Glomerular visceral epithelial cell (primary cell): ENCODE data around the gene HORMAD2.
"Not testable (repeated sequence)": the region's sequence is repeated elsewhere in the genome, so short reads cannot be mapped to it uniquely, and the experiment has no call there.

Source experiments
- DNase-seq: peaks from one replicate; pipeline ENCODE4 v3.0.0-alpha.2; 2016; ENCODE audit errors: extremely low spot score

HORMAD2 gene

DNA sequence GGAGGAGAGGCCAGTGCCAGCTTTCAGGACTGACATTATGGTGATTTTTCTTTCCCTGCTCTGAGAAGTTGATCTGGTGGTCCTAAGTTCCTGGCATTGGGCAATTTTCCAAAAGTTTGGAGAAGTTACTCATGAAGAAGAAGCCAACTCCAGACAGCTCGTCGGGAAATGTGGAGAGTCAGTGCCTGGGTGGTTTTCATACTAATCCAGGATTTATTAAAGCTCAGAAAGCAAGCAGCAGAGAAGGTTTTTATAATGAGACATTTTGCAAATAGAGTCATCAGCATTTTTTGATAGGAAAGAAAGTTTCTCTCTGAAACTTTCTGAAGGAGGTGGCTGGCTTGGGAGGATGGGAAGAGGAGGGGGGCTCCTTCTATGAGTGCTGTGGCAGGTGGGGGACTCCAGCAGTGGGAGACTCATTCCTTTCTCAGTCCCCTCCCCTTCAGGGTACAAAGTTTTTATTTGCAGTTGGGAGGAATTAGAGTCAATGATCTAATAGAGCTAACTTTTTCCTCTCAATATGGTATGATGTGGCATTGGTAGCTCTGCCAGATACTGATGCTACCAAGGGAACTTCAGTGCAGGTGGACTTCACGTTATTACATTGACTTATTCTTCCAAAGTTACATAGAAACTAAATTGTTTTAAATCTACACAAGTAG lies 110.9 kb downstream of the HORMAD2 start:
- no peak for DNase-seq

DNA sequence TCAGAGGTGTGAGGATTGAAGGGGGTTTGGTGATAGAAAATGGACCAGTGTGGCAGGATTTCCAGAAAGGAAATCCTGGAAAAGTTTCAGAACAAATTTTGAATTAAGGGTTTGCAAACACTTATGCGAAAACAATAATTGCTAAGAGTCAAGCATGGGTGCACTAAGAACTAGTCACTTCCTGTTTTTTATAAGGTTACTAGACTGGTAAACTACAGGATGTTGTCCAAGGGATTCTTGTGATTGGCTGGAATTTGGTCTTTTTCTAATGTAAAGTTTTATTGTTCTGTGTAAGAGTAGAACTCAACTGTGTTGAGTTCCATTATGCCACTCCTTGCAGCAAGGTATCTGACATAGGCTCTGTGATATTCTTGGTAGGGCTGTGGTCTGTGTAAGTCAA lies 112.2 kb downstream of the HORMAD2 start:
- no peak for DNase-seq

DNA sequence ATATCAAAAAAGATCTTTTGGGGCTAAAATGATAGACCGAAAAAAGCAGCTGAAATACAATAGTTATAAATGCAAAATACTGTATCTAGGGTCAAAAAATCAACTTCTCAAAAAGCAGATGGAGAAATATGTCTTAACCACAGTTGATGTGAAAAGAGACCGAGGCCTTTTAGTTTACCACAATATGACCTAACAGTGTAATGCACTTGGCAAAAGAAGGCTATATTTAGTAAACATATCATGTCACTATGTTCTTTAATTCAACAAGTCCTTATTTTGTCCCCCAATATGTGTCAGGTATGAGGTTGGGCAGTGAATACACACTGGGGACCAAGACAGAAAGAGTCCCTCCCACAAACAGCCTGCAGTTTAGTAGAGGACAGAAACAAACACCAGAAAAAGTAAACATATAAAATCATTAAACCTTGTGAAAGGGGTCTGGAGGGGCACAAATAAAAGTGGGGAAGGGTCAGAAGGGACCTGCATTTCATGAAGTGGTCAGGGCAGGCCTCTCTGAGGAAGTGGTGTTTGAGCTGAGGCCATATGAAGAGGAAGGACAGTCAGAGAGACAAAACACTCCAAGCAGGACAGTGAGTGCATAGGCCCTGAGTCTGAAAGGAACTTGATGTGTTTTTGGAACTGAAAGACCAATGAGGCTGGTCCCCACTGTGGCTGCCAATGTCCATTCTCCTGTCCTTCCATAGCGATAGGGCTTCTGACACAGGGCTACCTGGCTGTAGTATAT lies 112.9 kb downstream of the HORMAD2 start:
- no peak for DNase-seq

DNA sequence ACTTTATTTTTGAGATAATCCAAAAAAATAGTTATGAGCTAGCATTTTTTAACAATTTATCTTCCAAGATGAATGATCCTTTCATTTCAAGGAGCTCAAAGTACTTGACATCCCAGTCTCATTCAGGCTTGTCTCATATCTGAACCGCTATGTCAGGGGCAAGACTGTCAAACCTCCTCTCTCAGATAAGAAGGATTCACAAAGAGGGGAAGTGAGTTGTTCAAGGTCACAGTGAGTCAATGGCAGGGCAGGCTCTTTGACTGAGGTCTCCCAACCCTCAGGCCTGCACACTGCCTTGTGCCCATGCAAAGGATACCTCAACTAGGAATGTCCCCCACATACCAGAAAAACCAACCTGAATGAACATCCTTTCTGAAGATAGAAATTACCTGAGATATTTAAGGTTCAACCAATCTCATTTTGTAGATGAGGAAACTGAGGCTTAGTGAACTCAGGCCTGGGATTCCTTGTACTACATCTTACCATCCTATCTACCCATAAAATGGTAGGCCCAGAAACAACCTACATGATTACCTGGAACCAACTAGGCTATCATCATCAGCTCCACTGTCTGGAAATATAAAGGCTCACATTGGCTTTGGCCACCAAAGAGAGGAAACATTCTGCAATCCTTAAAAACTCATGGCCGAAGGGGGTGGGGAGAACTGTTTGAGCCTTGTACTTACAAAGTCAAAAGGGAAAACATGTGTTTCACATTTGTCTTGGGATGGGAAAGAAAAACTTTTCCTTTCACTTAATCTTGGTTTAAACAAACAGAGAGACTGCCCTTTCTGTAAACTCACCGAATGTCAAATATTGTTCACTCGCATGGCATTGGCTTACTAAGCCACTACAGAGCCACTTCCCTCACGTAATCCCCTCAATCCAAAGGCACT lies 115.2 kb downstream of the HORMAD2 start:
- no peak for DNase-seq

DNA sequence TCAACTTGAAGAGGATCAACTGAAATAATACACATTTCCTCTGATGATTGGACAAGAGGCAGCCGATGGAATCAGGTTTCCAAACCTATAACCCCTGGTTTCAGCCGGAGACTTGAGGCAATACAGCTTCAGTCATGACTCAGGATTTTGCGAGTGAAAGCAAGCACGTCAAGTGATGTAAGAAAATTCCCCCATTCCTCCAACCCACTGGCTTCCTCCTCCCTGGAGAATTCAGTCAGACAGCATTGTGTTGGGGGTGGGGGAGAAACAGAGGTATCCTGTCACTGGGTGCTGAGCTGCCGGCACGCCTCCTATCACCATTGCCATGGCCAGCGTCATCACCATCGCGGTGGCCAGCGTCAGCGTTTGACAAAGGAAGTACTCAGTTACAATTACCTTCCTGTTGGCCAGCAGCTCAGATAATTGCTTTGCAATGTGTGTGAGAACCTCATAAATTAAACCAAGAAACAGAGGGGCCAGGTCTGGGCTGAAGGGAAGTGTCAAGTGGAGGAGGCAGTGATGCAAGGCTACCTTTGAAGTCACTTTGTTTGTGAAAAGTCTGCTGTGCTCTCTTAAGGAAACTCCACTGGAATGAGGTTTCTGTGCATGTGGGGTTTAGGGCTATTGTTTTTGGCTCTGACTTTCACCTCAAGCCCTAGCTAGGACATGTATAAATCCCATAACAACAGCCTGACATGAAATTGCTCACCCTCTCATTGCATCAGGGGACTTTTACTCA lies 116.0 kb downstream of the HORMAD2 start:
- DNase-seq = peak; percentile 97

DNA sequence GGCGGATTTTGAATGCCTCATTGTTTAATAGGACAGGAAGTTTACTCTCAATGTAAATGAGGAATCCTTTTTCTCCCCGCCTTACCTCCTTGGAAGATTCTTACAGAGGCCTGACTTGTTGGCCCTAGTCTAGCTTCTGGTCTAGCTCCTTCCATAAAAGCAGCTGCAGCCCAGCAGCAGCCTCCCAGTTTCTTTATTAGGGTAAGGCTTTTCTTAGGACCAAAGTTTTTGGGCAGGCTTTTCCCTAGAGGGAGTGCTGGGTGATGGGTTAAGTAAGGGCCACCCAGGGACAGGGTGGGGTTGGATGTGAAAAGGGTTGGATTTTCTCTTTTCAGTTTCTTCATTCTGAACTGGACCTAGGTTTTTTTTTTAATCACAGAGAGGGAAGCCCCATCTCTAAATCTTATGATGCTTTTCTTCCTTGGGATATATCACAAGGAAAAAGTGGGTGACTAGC lies 116.6 kb downstream of the HORMAD2 start:
- no peak for DNase-seq

DNA sequence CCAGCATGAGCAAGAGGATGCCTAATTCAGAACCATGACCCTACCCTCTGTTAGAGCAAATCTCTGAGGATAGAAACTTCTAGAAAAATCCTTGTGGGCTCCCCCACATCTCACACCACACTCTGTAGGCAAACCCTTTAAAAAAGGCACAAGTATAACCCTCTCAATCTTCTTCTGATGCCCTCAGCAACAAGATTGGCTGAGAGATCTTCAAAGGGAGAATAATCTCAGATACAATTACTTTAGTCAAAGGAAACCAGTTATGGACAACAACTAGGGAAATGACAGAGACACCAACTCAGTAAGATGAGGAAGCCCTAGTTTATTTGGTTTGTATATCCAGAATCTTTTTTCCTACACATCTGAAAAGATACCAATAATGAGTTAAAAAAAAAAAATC lies 117.1 kb downstream of the HORMAD2 start:
- no peak for DNase-seq

DNA sequence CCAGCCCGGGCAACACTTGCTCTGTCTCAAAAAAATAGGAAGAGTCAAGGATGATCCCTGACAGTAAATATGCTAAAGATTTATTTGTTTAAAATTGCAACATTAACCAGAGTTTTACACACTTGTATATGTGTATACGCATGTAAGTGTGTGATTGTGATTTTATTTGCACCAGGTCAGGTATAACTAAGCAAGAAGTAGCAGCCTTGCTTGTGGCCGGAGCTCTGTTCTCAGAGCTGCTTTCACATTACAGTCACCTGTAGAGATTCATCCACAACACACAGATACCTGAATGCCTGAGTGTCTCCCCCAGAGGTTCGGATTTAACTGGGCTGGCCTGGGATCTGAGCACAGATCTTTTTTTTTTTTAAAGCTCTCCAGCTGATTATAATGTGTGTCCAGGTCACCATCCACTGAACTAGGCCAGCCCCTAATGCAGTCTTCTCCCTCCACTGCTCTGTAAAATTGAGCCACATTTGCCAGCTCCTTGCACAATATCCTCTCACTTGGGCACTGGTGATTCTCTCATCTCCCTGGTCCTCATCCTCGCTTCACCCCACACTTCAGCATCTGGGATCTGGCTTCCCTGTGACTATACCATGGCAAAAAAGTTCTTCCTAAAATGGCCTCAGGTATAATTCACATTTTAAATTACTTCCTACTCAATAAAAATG lies 118.0 kb downstream of the HORMAD2 start:
- no peak for DNase-seq

DNA sequence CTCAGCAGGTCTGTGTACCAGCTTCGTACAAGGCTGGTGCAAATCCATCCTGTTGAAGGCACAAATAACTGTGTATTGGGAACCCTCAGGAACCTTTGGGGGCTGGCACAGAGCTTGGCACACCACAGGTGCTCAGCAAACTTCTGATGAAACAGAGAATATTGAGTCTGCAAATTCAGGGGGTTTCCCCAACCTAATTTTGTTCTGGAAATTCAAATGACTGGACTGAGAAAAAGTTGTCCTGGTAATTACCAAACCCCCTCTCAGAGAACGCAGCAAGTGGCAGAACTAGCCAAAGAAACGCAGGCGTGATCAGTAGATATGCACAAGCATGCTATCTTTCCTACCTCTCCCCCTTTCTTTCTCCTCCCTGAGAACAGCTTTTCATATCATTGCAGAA lies 118.7 kb downstream of the HORMAD2 start:
- no peak for DNase-seq

DNA sequence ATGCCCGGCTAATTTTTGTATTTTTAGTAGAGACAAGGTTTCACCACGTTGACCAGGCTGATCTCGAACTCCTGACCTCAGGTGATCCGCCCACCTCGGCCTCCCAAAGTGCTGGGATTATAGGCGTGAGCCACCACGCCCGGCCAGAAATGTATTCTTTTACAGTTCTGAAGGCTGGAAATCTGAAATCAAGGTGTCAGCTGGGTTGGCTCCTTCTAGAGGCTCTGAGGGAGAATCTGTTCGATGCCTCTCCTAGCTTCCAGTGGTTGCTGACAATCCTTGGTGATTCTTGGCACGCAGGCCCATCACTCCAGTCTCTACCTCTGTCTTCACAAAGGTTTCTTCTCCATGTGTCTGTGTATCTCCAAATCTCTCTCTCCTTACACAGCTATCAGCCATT lies 120.6 kb downstream of the HORMAD2 start:
- not testable (repeated sequence) for DNase-seq

DNA sequence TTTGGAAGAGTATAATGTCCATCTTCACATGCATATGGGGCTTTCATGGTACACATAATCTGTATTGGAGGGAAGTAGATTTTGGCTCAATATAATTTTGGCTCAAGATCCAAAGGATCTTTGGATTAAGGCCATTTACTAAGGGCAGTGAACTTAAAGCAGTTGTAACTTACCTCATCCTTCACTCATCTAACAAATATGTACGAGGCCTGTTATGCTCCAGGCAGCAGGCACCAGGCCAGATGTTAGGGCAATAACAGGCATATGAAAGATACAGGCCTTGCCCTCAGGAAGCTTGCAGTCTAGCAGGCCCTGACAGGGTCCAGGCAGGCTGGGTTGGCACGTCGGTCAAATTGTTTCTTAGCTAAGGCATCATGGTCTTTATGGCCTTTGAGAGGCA lies 121.7 kb downstream of the HORMAD2 start:
- peak; percentile 48 for DNase-seq

DNA sequence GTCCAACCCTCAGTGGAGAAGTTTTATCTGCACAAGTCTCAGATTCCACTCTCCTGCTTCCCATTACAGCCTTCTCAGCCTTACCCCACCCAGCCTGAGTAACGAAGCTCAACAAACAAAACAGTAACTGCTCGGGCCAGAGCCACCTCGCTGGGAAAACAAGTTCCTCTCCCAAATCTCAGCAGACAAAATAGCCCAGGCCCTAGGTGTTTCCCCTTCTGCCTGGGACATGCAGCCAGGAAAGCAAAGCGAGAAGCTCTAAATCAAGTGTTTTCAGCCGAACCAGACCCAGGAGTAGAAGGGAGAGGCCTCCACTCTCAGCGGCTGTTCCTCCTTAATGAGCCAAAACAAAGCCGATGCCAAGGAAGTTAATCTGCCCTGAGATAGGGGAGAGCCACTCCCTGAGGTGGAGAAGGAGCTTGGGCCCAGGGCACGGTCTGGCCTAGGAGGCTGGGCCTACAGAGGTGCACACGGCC lies 122.3 kb downstream of the HORMAD2 start:
- DNase-seq = no peak

DNA sequence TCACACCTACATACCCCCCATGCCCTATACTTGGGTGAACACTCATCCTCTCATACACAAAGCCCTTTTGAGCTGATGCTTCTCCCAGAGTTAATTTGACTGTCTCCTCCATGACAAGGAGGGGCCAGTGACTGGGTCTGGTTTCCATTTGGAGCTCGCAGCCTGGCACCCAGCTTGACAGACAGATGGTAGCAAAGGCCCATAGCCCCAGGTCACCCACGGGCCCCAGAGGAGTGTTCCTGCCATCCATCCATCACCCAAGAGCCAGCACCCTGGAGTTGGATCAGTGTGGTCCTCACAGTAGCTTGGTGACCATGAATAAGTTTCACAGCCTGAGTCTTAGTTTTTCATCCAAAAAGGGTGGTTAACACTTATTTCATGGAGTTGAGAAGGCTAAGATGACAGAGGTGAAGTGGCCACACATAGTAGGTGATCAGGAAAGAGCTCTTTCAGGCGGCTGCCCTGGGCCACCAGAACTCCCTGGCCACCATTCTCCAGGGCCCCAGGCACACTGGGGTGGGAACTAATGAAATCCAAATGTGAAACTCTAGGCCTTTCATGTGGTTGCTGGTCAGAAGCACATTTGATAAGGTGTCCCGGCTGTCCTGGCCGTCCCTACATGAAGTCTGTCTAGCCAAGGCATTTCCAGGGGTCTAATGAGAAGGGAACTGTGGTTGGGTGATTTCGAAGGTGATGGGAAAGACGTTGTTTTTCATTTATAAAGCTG lies 123.9 kb downstream of the HORMAD2 start:
- DNase-seq = no peak

DNA sequence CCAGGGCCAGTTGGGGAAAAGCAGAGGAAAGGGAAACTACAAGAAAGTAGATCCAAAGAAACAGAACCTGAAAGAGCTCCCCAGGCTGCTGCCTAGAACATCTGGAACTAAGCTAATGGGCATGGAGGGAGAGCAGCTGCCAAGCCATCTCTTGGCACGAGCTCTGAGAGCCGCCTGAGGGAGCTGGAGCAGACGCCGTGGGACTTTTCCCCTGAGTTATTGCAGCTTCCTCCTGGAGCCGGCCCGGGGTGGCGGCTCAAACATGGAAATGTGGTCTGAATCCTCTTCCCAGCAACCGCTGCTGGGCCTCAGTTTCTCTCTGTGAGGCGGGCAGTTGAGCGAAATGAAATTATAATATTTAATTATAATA lies 124.5 kb downstream of the HORMAD2 start:
- peak; percentile 46 for DNase-seq

DNA sequence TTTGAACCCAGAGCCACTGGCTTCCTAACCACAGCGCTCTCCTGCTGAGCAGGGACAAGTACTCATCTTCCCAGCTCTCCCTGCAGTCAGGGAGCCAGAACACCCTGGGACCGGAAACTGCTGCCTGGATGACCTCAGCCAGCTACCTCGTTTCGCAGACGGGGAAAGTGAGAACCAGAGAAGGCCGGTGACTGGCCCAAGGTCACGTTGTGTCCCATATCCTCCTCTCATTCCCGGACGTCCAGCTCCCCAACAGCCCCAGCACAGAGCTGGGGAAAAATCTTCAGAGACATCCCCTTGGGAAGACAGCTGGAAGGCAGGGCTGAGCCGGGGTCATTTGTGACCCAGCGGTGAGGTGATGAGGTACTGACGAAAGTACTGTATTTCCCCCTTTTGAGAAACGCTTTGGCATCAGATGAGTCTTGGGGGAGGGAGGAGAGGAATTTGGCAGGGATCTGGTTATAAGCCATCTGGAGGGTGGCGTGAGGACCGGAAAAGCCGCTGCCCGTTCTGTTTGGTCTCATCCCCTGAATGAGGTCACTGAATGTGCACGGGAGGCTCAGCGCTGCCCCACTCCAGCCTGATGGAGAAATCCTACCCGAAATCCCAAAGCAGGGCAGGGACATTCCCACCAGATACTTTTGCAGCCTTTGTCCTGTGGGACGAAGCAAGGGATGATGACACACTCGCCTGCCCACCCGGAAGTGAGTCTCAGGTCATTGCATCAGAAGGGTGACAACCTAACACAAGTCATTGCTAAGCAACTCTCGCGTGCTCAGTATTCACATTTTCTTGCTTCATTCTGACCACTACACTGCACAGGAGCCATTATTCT lies 125.2 kb downstream of the HORMAD2 start:
- DNase-seq = peak; percentile 95

DNA sequence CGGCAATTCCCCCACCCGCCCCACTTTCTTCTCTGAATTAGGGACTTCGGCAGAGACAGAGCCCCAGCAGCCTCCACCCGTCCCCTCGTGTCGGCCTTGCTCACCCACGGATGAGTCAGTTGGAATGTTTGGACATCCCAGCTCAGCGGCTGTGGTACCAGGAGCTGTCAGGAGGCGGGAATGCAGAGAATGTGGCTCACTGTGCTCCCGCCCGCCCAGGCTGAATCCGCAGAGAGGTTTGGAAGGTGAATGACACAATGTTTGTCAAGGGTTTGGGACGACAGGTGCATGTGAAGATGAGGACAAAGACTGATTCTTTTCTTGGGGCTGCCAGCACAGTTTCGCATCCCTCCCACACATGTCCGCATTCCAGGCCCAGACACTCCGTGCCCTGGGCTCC lies 126.7 kb downstream of the HORMAD2 start:
- peak; percentile 97 for DNase-seq

DNA sequence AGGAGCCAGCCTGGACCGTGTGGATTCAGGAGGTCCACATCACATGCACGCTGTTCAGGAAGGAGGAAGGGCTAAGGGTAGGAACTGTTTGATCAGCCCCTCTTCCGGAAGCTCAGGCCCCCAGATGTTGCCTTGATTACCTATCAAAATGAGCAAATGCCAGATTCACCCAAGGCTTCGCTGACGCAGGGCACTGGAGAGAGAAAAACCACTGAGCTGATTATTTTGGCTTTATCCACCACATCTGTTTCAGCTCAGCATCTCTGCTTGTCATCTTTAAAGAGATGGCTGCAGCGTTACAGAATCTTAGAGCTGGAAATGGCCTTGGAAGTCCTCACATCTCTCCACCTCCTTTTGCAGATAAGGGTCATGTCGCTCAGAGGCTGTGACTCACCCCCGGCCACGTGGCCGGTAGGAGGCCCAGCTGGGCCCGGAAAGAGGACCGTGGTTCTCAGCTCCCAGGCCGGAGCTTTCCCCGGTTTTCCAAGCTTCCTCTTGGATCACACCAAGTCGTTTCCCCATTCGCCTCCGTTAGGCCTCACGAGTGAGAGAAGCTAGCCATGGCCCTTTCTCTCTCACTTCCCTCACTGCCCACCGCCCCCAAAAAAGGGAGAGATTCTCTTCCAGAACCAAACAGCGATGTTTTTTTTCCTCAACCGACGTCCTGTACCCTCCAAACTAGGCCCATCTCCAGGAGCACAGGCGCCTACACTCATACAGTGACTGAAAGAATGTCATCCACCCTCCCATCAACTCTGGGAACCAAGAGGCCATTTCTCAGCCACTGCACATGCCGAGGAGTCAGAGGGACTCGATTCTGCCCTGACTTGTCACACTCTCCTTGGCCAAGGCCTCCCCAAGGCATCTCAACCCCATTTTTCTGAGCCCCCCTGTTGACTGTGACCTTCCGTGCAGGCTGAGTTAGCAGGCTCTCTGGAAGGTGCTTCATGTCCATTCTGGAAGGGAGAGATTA lies 128.7 kb downstream of the HORMAD2 start:
- DNase-seq = peak; percentile 75

DNA sequence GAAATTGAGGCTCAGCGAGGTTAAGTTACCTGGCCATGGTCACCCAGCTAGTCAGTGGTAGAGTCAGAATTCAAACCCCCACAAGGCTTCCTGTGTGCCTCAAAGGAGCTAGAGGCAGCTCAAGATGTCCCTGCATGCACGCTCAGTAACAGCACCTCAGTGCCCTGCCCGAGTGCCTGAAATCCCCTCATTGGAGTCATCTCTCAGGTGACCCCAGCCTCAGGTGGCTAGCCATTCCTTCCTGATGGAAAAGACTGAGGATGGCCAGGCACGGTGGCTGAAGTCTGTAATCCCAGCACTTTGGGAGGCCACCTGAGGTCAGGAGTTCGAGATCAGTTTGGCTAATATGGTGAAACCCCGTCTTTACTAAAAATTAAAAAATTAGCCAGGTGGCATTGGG lies 129.4 kb downstream of the HORMAD2 start:
- no peak for DNase-seq
